ENCODE results near the gene HYAL3.
"Not testable (repeated sequence)": the region's sequence is repeated elsewhere in the genome, so short reads cannot be mapped to it uniquely, and the experiment has no call there.

The HYAL3 gene

GRCh38 chr3:50264383-50264963 lies 34.7 kb downstream of the HYAL3 start:
- H3K27ac ChIP-seq (ENCODE audit: low read length), result no peak overlapping the region
- no peak overlapping the region for H3K9ac ChIP-seq (ENCODE audit: low read depth, low read length)
- H3K27me3 ChIP-seq (ENCODE audit: insufficient read depth, low read length, poor library complexity), result no peaks in the 10 kb centered on the region
- peaks cover 17% of the 10 kb centered on the region for H3K4me1 ChIP-seq (ENCODE audit: insufficient read depth, low read length)
- no peaks in the 10 kb centered on the region for H4K20me1 ChIP-seq (ENCODE audit: insufficient read depth, low read length)
- DNase-seq (no peak), ATAC-seq (ENCODE audit: insufficient read depth, low read depth) (no peak)
- no peaks in the 10 kb centered on the region for H3K9me3 ChIP-seq (ENCODE audit: insufficient read depth, low read length, severe bottlenecking)
- TF ChIP-seq CTCF (IDR thresholded peaks at IDR 0.05; ENCODE audit: borderline replicate concordance, extremely low read depth, low read length, poor library complexity, severe bottlenecking), result no peak
- no peak for TF ChIP-seq EZH2 (IDR thresholded peaks at IDR 0.05; ENCODE audit: borderline replicate concordance, low read depth, low read length, severe bottlenecking)
- H3K4me3 ChIP-seq (ENCODE audit: low read depth in 1 of 2, low read length in 2 of 2), result no peak overlapping the region
- no peak overlapping the region for H3K4me2 ChIP-seq (ENCODE audit: insufficient read depth, low read length)
- no peaks in the 10 kb centered on the region for H3K79me2 ChIP-seq (ENCODE audit: insufficient read depth, low read length)
- no peak overlapping the region for H2AFZ ChIP-seq (ENCODE audit: low read depth, low read length)
- H3K36me3 ChIP-seq (ENCODE audit: insufficient read depth, low read length), result no peaks in the 10 kb centered on the region

GRCh38 chr3:50263478-50264382 lies 35.5 kb downstream of the HYAL3 start:
- Histone ChIP-seq H3K4me1 (ENCODE audit: insufficient read depth, low read length) (peaks cover 18% of the 10 kb centered on the region), H3K9ac (ENCODE audit: low read depth, low read length) (no peak overlapping the region), H3K36me3 (ENCODE audit: insufficient read depth, low read length) (no peaks in the 10 kb centered on the region), H4K20me1 (ENCODE audit: insufficient read depth, low read length) (no peaks in the 10 kb centered on the region), H2AFZ (ENCODE audit: low read depth, low read length) (no peak overlapping the region), H3K27ac (ENCODE audit: low read length) (no peak overlapping the region), H3K79me2 (ENCODE audit: insufficient read depth, low read length) (no peaks in the 10 kb centered on the region), H3K27me3 (ENCODE audit: insufficient read depth, low read length, poor library complexity) (no peaks in the 10 kb centered on the region), H3K4me3 (ENCODE audit: low read depth in 1 of 2, low read length in 2 of 2) (no peak overlapping the region), H3K4me2 (ENCODE audit: insufficient read depth, low read length) (no peak overlapping the region), H3K9me3 (ENCODE audit: insufficient read depth, low read length, severe bottlenecking) (no peaks in the 10 kb centered on the region)
- ATAC-seq (ENCODE audit: insufficient read depth, low read depth) (no peak), DNase-seq (no peak)
- TF ChIP-seq EZH2 (IDR thresholded peaks at IDR 0.05; ENCODE audit: borderline replicate concordance, low read depth, low read length, severe bottlenecking), result no peak
- no peak for TF ChIP-seq CTCF (IDR thresholded peaks at IDR 0.05; ENCODE audit: borderline replicate concordance, extremely low read depth, low read length, poor library complexity, severe bottlenecking)

GRCh38 chr3:50262778-50263177 lies 36.4 kb downstream of the HYAL3 start:
- Histone ChIP-seq H3K4me2 (ENCODE audit: insufficient read depth, low read length) (no peak overlapping the region), H3K79me2 (ENCODE audit: insufficient read depth, low read length) (no peaks in the 10 kb centered on the region), H3K27me3 (ENCODE audit: insufficient read depth, low read length, poor library complexity) (no peaks in the 10 kb centered on the region), H3K4me1 (ENCODE audit: insufficient read depth, low read length) (peaks cover 18% of the 10 kb centered on the region), H3K4me3 (ENCODE audit: low read depth in 1 of 2, low read length in 2 of 2) (no peak overlapping the region), H3K9ac (ENCODE audit: low read depth, low read length) (no peak overlapping the region), H3K27ac (ENCODE audit: low read length) (no peak overlapping the region), H3K36me3 (ENCODE audit: insufficient read depth, low read length) (peaks cover 7% of the 10 kb centered on the region), H3K9me3 (ENCODE audit: insufficient read depth, low read length, severe bottlenecking) (no peaks in the 10 kb centered on the region), H4K20me1 (ENCODE audit: insufficient read depth, low read length) (no peaks in the 10 kb centered on the region), H2AFZ (ENCODE audit: low read depth, low read length) (no peak overlapping the region)
- ATAC-seq (ENCODE audit: insufficient read depth, low read depth), result no peak
- no peak for DNase-seq
- TF ChIP-seq EZH2 (IDR thresholded peaks at IDR 0.05; ENCODE audit: borderline replicate concordance, low read depth, low read length, severe bottlenecking) (no peak), CTCF (IDR thresholded peaks at IDR 0.05; ENCODE audit: borderline replicate concordance, extremely low read depth, low read length, poor library complexity, severe bottlenecking) (no peak)

GRCh38 chr3:50262200-50262599 lies 37.0 kb downstream of the HYAL3 start:
- Histone ChIP-seq H3K4me1 (ENCODE audit: insufficient read depth, low read length) (peaks cover 18% of the 10 kb centered on the region), H3K36me3 (ENCODE audit: insufficient read depth, low read length) (peaks cover 11% of the 10 kb centered on the region)
- not testable (repeated sequence) for H3K4me3 ChIP-seq (ENCODE audit: low read depth in 1 of 2, low read length in 2 of 2); ATAC-seq (ENCODE audit: insufficient read depth, low read depth); H3K27ac ChIP-seq (ENCODE audit: low read length); H3K9ac ChIP-seq (ENCODE audit: low read depth, low read length); H3K9me3 ChIP-seq (ENCODE audit: insufficient read depth, low read length, severe bottlenecking); H3K27me3 ChIP-seq (ENCODE audit: insufficient read depth, low read length, poor library complexity); H3K4me2 ChIP-seq (ENCODE audit: insufficient read depth, low read length); DNase-seq; H2AFZ ChIP-seq (ENCODE audit: low read depth, low read length); H4K20me1 ChIP-seq (ENCODE audit: insufficient read depth, low read length); H3K79me2 ChIP-seq (ENCODE audit: insufficient read depth, low read length)

Data from DND-41 (cell line).